ENCODE data around the gene CDH15. TPM values are rescaled to one million over a fixed set of nuclear protein-coding genes. Genes with fewer than 3 reads are reported as not detected.

Gene CDH15
- total RNA-seq, 5 donors from 2014 or later (not counting 1 experiment from before 2014, with no cell fraction given): 0.19 TPM; not detected in 4

- peaks cover 3 to 42% of the 10 kb centered on the region in 2 experiments for H3K4me1 ChIP-seq (ENCODE audit: control insufficient read depth in 1 of 2, extremely low read depth in 1 of 2, insufficient read depth in 2 of 2, low read length in 2 of 2)
- DNase-seq (no peak), ATAC-seq (replicated peaks in 1 of 4) (no peak)
- POLR2A ChIA-PET: no interaction called here
- Mint-ChIP-seq H3K27ac (no peak overlapping the region), H3K4me1 (peaks cover 13 to 27% (median 26%) of the 10 kb centered on the region in 3 donors), H3K27me3 (no peaks in the 10 kb centered on the region), H3K9me3 (peaks cover 0 to under 1% (median under 1%) of the 10 kb centered on the region in 3 donors), H3K36me3 (no peaks in the 10 kb centered on the region), H3K4me3 (no peak overlapping the region)
- H3K36me3 ChIP-seq (ENCODE audit: control insufficient read depth in 2 of 2, extremely low read depth in 1 of 2, insufficient read depth in 1 of 2, low read length in 1 of 2): no peaks in the 10 kb centered on the region
- no peaks in the 10 kb centered on the region for H3K9me3 ChIP-seq
- CTCF ChIA-PET: no interaction called here
- H3K27ac ChIP-seq (ENCODE audit: low read length): no peak overlapping the region
- WGBS (ENCODE audit: insufficient coverage): 87% methylated on average over 7 of the region's 12 CpGs
- H3K4me3 ChIP-seq (ENCODE audit: control insufficient read depth in 1 of 2, extremely low read depth in 1 of 2, low read length in 1 of 2): no peak overlapping the region
- peaks cover 0 to 3% of the 10 kb centered on the region in 2 experiments for H3K27me3 ChIP-seq (replicated peaks in 1 of 2; ENCODE audit: control insufficient read depth in 2 of 2, extremely low read depth in 1 of 2, insufficient read depth in 2 of 2, low read length in 1 of 2)
Observed at GRCh38 chr16:89244754-89245153, 73.2 kb downstream of the CDH15 start.

Other genes with a start within 250 kb of the CDH15 start
- 1 to 10 TPM; 2.0 to 4.0 (median 2.1) TPM for gene CBFA2T3, start 194.5 kb upstream of the CDH15 start, total RNA-seq
- 100 to 1,000 TPM in 1 of 5 donors, 10 to 100 TPM in 4; 70.5 to 102 (median 79.9) TPM for gene ACSF3, start 77.9 kb upstream of the CDH15 start, total RNA-seq
- 1 to 10 TPM in 3 of 5 donors, under 1 TPM in 2; 0.49 to 2.7 (median 1.3) TPM for gene SLC22A31, start 28.8 kb downstream of the CDH15 start, total RNA-seq
- gene ZNF778, start 46.0 kb downstream of the CDH15 start, total RNA-seq: 10 to 100 TPM in 3 of 5 donors, 1 to 10 TPM in 2; 6.0 to 16.3 (median 13.6) TPM

Data from T-cell (primary cell).